ENCODE data around the gene LAYN.

LAYN gene

GRCh38 chr11:111542606-111543275 lies 2.2 kb downstream of the LAYN start:
- H3K9me2 ChIP-seq (replicated peaks; ENCODE audit: control insufficient read depth, low read length), result no peaks in the 10 kb centered on the region
- no peaks in the 10 kb centered on the region for H3K4me1 ChIP-seq (ENCODE audit: control insufficient read depth, low read length)
- H3K27me3 ChIP-seq (ENCODE audit: control insufficient read depth, low read length), result peaks cover 52% of the 10 kb centered on the region
- H3K36me3 ChIP-seq (ENCODE audit: control insufficient read depth, low read length), result no peaks in the 10 kb centered on the region
- H3K27ac ChIP-seq (ENCODE audit: low read depth, low read length), result no peak overlapping the region
- no peak overlapping the region for H3K4me3 ChIP-seq (ENCODE audit: low read length)
- TF ChIP-seq EZH2phosphoT487 (IDR thresholded peaks at IDR 0.05; ENCODE audit: borderline replicate concordance, low read length), result no peak
- TF ChIP-seq, protein P1, sequence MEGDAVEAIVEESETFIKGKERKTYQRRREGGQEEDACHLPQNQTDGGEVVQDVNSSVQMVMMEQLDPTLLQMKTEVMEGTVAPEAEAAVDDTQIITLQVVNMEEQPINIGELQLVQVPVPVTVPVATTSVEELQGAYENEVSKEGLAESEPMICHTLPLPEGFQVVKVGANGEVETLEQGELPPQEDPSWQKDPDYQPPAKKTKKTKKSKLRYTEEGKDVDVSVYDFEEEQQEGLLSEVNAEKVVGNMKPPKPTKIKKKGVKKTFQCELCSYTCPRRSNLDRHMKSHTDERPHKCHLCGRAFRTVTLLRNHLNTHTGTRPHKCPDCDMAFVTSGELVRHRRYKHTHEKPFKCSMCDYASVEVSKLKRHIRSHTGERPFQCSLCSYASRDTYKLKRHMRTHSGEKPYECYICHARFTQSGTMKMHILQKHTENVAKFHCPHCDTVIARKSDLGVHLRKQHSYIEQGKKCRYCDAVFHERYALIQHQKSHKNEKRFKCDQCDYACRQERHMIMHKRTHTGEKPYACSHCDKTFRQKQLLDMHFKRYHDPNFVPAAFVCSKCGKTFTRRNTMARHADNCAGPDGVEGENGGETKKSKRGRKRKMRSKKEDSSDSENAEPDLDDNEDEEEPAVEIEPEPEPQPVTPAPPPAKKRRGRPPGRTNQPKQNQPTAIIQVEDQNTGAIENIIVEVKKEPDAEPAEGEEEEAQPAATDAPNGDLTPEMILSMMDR (IDR thresholded peaks at IDR 0.05; ENCODE audit: low read depth, low read length, poor library complexity, severe bottlenecking), result no peak
- no peaks in the 10 kb centered on the region for H3K9me3 ChIP-seq (ENCODE audit: control insufficient read depth, insufficient read depth, low read length)
- H4K20me1 ChIP-seq (ENCODE audit: control insufficient read depth, insufficient read depth, low read depth, low read length), result no peaks in the 10 kb centered on the region
- H3K4me2 ChIP-seq (ENCODE audit: low read length), result no peak overlapping the region
- H3F3A ChIP-seq (ENCODE audit: control insufficient read depth, insufficient read depth), result no peaks in the 10 kb centered on the region
- no peaks in the 10 kb centered on the region for H3K79me2 ChIP-seq (ENCODE audit: control insufficient read depth, low read length)

DNA sequence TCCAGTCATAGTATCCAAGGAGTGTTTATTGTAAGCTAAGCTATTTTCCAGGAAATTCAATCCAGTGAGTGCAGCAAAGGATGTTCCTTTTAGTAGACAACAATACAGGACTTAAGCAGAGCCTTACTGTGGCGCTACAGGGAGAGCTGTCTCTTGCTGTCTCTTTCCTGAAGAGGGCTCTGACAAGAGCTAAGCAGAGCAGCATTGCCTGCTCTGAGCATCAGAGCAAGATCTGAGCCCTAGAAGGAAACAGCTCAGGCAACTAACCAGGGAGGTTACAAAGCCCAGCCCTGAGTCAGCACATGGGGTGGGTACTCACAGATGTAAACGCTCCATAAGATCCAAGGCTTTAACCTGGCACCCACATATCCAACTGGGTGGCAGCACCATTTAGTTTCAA lies 8.0 kb downstream of the LAYN start:
- no peak overlapping the region for H3K4me3 ChIP-seq (ENCODE audit: low read length)
- no peak for TF ChIP-seq EZH2phosphoT487 (IDR thresholded peaks at IDR 0.05; ENCODE audit: borderline replicate concordance, low read length)
- TF ChIP-seq, protein P1 (IDR thresholded peaks at IDR 0.05; ENCODE audit: low read depth, low read length, poor library complexity, severe bottlenecking), result no peak
- H3K9me2 ChIP-seq (replicated peaks; ENCODE audit: control insufficient read depth, low read length), result no peaks in the 10 kb centered on the region
- H3K4me2 ChIP-seq (ENCODE audit: low read length), result no peak overlapping the region
- peaks cover 5% of the 10 kb centered on the region; the same call in 1 of the 2 replicates for H3K27me3 ChIP-seq (ENCODE audit: control insufficient read depth, low read length)
- no peaks in the 10 kb centered on the region for H3K36me3 ChIP-seq (ENCODE audit: control insufficient read depth, low read length)
- H3K9me3 ChIP-seq (ENCODE audit: control insufficient read depth, insufficient read depth, low read length), result no peaks in the 10 kb centered on the region
- H3K27ac ChIP-seq (ENCODE audit: low read depth, low read length), result no peak overlapping the region
- H3K4me1 ChIP-seq (ENCODE audit: control insufficient read depth, low read length), result peaks cover 11% of the 10 kb centered on the region
- H3F3A ChIP-seq (ENCODE audit: control insufficient read depth, insufficient read depth), result no peaks in the 10 kb centered on the region
- H4K20me1 ChIP-seq (ENCODE audit: control insufficient read depth, insufficient read depth, low read depth, low read length), result no peaks in the 10 kb centered on the region
- no peaks in the 10 kb centered on the region for H3K79me2 ChIP-seq (ENCODE audit: control insufficient read depth, low read length)

DNA sequence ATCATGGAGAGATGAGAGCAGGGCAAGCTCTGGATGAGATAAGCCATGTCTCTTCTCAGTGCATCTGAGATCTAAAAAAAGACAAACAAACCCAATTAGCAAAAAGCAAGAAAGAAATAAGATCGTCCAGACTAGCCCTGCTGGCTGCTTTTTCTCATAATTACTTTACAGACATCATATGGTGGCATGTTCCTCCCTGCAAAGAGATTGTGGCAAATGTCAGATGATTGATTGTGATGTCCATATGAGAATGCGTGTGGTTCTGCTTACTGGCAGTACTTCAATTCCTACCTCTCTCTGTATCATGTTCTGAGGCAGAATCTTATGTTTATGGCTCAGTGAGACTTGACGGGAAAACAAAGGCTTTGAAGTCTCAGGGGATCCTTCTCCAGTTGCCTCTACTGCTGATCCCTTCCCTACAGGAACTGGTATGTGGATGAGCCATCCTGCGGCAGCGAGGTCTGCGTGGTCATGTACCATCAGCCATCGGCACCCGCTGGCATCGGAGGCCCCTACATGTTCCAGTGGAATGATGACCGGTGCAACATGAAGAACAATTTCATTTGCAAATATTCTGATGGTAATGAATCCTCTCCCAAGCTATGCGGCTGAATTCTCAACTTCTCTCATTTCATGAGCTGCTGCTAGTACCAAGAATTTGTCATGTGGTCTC lies 8.8 kb downstream of the LAYN start:
- H4K20me1 ChIP-seq (ENCODE audit: control insufficient read depth, insufficient read depth, low read depth, low read length), result no peaks in the 10 kb centered on the region
- peaks cover 11% of the 10 kb centered on the region for H3K4me1 ChIP-seq (ENCODE audit: control insufficient read depth, low read length)
- no peak overlapping the region for H3K4me2 ChIP-seq (ENCODE audit: low read length)
- no peaks in the 10 kb centered on the region for H3K9me3 ChIP-seq (ENCODE audit: control insufficient read depth, insufficient read depth, low read length)
- H3K27me3 ChIP-seq (ENCODE audit: control insufficient read depth, low read length), result peaks cover 5% of the 10 kb centered on the region; the same call in 1 of the 2 replicates
- H3F3A ChIP-seq (ENCODE audit: control insufficient read depth, insufficient read depth), result no peaks in the 10 kb centered on the region
- H3K27ac ChIP-seq (ENCODE audit: low read depth, low read length), result no peak overlapping the region
- no peaks in the 10 kb centered on the region for H3K9me2 ChIP-seq (replicated peaks; ENCODE audit: control insufficient read depth, low read length)
- H3K79me2 ChIP-seq (ENCODE audit: control insufficient read depth, low read length), result no peaks in the 10 kb centered on the region
- no peaks in the 10 kb centered on the region for H3K36me3 ChIP-seq (ENCODE audit: control insufficient read depth, low read length)
- no peak for TF ChIP-seq EZH2phosphoT487 (IDR thresholded peaks at IDR 0.05; ENCODE audit: borderline replicate concordance, low read length)
- TF ChIP-seq, protein P1 (IDR thresholded peaks at IDR 0.05; ENCODE audit: low read depth, low read length, poor library complexity, severe bottlenecking), result no peak
- no peak overlapping the region for H3K4me3 ChIP-seq (ENCODE audit: low read length)
